NCI-H2196 treated with DMSO at 0.1 percent for 48 hours (cell line): Measurements from ENCODE around the gene TMEM94.
"Not testable (repeated sequence)": the region's sequence is repeated elsewhere in the genome, so short reads cannot be mapped to it uniquely, and the experiment has no call there.

Experiments used
- DNase-seq: peaks from one replicate; lab custom pipeline; 2025; ENCODE audit not compliant: unreplicated experiment; lab: John Stamatoyannopoulos, UW

Gene TMEM94

DNA sequence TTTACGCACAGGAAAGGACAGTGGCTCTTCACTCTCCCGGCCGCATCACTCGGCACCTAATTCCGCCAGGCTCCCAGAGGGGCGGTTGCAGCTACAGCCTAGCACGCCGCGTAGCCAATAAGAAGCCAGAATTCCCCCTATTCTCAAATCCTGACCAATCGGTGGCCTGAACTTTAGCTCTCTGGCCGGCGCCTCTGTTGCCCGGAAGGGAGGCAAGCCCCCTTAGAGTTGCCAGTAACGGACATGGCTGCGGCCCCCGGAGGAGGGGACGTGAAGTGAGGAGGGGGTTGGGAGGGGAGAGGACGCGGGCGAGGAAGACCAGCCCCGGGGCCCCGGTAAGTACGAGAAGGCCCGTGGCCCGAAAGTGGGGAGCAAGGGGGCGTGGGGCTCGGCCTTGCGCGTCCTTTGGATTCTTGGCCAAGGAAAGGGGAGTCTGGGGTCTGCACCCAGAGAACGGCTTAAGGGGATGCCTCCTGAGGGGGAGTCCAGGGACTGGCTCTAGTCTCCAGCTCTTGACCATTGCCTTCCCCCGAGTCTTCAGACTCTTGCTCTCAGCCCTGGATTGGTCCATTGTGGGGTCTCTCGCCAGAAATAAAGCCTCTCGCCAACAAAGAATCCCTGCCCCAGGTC lies at the start of gene TMEM94:
TMEM94 (plus strand) TSS at position 219 of the 630 bp plus-strand sequence. CDS start 15,271 bp downstream, outside the sequence.
- DNase-seq: peak; percentile 96

DNA sequence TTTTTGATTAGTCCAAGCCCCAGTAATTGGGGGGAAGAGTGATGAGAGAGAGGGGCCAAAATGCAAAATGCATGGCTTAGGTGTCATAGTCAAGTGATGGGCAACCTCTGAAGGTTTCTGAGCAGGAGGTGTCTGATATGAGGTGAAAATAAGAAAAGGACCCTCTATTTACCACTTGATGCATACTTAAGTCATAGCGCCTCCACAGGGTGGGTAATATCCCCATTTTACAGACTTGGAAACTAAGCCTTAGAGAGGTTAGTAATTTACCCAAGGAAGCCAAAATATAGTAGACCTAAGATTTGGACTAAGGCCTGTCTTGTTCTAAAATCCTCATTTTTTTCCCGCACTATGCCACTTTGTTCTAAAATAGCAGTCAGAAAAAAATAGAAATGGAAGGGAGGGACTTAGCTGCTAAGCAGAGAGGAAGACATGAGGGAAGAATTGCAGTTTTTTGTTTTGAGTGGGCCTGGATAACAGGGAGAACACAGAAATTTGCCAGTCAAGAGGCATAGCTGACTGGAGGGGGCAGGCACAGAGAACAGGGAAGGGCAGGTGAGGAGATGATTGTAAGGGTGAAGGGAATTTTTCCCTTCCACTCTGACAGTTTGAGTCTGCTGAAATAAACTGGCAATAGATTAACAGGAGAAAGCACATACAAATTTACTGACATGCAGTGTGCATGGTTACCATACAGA lies 48.6 kb upstream of the TMEM94 start:
- no peak for DNase-seq

DNA sequence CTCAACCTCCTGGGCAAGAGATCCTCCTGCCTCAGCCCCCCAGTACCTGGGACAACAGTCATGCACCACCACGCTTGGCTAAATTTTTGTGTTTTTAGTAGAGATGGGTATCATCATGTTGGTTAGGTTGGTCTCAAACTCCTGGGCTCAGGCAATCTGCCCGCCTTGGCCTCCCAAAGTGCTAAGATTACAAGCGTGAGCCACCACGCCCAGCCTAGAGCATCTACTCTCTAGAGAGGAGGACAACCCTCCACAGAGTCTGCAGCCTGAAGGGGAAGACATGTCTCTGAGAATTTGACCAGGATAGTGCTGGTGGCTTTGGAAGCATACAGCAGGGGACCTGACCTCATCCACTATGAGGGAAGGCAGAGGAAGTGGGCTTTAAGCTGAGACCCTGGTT lies 46.3 kb upstream of the TMEM94 start:
- no peak for DNase-seq

DNA sequence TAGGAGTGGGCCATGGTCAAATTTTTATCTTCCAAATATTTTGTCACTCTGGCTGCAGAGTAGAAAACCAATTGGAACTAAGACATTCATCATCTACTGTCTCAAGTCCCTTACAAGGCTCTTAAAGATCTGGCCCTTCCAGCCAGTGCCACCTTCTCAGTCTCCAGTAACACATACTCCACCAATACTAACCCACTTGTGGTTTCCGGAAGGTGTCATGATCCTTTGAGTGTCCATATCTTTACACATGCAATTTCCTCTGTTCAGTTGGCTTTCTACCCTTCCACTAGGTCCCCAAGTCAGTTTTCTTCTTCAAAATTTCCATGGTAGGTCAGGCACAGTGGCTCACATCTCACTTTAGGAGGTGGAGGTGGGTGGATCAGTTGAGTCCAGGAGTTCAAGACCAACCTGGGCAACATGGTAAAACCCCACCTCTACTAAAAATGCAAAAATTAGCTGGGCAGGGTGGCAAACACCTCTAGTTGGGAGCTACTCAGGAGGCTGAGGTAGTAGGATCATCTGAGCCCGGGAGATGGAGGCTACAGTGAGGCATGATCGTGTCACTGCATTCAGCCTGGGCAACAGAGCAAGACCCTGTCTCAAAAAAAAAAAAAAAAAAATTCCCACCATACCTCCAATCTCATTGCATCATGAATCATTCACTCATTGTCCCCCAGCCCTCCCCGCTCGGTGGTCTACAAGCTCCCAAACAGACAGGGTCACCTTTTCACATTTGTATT lies 44.9 kb upstream of the TMEM94 start:
- DNase-seq: no peak

DNA sequence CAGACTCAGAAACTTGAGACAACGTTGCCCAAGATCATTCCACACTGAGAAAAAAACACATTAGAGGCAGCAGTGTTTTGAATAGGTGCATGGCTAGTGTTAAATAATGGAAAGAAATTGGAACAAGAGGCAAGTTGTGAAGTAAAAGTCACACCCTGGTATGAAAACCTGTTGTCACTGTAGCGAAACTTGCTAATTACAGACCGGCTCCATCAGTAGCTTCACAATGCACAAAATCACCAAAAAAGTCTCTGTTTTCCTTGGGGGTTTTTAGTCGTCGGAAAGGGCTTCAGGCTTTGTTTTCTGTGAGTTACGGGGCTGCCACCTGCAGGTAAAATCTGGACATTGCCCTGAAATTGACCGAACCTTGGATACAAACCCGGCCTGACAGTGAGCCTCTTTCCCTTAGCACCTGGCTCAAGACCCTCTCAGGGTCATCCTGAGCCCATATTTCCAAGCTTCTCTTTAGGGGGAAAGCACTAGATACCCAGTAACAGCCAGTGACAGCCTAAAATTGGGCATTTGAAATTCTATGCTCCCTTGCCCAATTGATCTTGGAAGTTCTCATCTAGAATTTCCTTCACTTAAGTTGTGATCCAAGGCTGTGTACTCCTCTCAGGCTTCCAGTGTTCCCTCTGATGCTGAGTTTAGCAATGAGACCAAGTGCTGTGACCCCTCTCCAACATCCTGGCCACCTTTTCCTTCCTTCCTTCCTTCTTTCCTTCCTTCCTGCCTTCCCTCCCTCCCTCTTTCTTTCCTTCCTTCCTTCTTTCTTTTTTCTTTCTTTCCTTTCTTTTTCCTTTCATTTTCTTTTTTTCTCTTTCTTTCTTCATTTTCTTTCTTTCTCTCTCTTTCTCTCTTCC lies 43.7 kb upstream of the TMEM94 start:
- DNase-seq: peak; percentile 20

DNA sequence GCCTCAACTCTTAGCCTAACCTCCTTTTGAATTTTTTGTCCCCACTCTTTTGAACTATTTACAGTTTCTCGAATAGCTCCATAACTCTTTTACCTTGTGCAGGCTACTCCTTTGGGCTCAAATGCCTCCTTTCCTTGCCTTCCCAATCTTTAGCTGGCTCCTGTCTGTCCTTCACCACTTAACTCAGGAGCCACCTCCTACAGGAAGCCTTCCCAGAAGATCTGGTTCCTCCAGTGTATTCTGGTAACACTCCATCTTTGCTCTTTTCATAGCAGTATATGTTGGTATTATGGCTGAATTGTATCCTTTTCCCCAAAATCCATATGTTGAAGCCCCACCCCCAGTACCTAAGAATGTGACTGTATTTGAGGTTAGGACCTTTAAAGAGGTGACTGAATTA lies 41.9 kb upstream of the TMEM94 start:
- no peak for DNase-seq

DNA sequence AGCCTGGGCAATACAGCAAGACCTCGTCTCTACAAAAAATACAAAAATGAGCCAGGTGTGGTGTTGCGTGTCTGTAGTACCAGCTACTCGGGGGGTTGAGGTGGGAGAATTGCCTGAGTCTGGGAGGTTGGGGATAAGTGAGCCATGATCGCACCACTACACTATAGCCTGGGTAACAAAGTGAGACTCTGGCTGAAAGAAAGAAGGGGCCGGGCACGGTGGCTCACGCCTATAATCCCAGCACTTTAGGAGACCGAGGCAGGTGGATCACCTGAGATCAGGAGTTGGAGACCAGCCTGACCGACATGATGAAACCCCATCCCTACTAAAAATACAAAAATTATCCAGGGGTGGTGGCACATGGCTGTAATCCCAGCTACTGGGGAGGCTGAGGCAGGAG lies 40.4 kb upstream of the TMEM94 start:
- DNase-seq: no peak

DNA sequence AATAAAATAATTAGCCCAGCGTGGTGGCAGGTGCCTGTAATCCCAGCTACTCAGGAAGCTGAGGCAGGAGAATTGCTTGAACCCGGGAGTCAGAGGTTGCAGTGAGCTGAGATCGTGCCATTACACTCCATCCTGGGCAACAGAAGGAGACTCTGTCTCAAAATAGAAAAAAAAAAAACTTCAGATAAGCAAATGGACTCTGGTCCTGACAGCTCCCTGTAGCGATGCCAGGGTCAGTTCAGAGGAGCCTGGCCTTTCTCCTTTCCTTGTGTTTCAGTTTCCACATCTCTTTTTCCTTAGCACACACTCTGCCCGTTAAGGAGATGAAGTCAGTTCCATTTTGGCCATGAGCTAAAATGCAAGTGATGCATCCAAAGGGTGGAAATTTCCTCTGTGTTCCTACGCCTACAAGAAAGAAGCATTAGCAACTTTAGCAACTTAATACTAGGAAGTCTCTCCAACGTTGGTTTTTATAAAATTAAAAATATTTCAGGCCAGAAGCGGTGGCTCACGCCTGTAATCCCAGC lies 39.3 kb upstream of the TMEM94 start:
- DNase-seq: no peak

DNA sequence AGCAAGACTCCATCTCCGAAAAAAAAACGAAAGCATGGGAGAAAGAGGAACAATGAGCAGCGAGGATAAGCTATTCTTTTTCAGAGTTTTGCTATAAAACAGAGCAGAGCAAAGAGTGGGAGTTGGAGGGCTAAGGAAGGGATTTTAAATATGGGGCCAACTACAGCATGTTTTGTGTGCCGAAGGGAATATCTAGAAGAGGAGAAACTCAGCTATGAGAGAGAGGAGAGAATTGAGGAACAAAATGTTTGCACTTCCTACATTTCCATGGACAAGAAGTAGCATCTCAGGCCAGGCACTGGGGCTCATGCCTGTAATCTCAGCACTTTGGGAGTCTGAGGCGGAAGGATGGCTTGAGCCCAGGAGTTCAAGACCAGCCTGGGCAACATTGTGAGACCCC lies 37.9 kb upstream of the TMEM94 start:
- no peak for DNase-seq

DNA sequence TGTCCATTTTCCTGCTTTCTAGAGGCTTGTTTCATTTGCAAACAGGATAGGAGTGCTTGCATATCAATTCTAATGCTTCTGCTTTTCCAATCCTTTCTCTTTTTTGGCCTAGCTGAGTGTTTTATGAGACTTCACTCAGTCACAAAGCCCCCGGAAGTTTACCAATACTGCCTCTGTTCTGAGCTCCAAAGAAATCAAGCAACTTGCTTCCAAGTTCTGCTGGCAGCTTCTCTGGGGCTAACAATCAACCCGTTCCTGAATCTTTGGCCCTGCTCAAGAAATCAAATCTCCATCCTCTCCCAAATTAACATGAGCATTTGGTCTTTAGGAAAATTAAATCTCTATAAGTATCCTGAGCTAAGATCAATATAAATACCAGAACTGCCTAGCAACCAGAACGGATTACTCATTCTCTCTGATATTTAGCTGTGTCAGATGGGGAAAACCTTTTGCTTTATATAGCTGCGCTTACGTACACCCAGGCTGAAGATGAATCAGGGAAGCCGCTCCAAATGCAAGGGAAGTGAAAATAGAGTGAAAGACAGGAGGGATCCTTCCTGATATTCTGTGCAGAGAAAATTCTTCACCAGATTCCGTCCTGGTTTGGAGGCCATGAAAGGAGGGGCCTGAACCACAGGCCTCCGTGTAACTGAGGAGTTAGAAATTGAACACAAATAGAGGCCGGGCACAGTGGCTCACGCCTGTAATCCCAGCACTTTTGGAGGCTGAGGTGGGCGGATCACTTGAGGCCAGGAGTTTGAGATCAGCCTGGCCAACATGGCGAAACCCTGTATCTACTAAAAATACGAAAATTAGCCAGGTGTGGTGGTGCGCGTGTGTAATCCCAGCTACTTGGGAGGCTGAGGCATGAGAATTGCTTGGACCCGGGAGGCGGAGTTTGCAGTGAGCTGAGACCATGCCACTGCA lies 27.6 kb upstream of the TMEM94 start:
- DNase-seq: no peak

DNA sequence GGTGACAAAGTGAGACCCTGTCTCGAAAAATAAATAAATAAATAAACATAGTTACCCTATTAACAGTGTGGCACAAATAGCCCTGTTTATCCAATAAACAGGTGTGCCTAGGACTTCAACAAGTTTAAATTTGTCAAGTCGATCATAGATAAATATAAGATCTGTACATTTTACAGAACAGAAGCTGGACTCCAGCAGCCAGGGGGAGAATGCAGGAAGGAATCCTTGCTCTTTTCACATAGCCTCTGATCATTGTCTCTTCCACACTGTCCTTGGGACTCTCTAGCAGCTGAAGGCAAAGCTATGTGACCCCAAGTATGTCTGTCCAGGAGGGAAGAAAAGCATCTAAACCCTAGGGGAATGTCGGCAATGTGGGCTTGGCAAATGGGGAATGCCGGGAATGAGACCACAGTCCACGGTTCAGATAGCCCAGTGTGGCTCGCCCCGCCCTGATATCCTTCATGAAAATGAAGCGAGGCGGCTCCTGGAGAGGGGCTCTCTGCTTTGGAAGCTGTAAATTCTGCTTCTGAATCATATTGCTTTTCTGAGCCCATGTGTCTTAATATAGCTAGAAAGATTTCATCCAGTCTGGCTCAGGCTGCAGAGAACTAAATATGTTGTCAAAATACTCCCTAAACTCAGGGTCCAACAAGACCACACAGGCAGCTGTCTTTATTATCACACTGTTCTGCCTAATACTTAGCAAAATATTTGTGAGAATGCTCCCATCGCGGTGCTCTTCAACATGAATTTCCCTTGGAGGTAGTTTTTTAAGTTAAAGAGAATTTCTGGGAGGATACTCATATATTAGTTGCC lies 26.1 kb upstream of the TMEM94 start:
- no peak for DNase-seq

DNA sequence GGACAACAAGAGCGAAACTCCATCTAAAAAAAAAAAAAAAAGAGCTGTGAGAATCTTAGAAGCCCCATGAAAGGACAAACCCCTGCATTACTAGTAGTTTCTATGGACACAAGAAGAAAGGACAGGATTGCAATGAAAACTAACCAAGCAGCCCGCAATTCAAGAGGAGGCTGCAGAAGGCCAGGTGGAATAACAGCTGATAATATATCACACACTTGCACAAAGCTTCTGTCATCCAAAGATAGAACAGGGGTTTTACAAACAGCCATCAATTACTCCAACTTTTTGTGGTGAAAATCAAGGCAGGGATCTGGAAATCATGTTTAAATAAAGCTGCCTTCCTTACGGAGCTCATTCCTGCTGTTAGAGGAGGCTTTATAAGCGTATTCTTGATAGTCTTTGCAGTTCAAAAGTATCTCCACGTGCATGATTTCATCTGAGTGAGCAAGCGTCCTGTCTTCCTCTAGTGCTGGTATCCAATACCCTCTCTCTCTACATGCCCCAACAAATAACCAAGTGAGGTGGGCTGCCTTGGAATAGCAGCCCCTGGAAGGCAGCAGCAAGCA lies 23.1 kb upstream of the TMEM94 start:
- no peak for DNase-seq

DNA sequence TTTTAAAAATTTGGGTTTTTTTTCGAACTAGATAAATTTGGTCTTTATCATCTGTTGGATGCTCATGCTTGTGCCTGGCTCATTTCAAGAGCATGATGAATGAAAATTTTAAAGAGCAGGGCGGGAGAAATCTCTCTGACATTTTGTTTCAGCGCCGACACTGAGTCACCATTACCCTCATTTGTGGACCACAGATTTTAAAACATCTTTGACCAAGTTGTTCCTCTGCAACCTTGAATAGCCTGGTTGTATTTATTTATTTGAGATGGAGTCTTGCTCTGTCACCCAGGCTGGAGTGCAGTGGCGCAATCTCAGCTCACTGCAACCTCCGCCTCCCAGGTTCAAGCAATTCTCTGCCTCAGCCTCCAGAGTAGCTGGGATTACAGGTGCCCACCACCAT lies 22.0 kb upstream of the TMEM94 start:
- DNase-seq: not testable (repeated sequence)

DNA sequence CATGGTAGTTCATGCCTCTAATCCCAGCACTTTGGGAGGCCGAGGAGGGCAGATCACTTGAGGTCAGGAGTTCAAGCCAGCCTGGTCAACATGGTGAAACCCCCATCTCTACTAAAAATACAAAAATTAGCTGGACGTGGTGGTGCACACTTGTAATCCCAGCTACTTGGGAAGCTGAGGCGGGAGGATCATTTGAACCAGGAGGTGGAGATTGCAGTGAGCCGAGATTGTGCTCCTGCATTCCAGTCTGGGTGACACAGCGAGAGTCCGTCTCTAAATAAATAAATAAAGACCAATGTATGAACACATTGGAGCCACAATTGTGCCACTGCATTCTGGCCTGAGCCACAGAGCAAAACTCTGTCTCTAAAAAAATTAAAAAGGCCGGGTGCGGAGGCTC lies 19.0 kb upstream of the TMEM94 start:
- DNase-seq: not testable (repeated sequence)

DNA sequence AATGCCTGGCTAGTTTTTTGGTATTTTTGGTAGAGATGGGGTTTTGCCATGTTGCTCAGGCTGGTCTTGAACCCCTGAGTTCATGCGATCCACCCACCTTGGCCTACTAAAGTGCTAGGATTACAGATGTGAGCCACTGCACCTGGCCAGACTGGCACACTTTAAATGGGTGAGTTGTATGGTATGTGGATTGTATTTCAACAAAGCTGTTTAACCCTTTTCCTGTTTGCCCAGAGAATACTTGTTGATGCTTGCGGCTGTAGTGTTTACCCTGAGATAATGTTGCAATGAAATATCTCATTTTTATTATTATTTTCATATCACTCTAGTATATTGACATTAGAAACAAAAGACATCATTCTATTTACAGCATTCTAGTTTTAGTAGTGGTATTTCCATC lies 17.1 kb upstream of the TMEM94 start:
- peak; percentile 64 for DNase-seq

DNA sequence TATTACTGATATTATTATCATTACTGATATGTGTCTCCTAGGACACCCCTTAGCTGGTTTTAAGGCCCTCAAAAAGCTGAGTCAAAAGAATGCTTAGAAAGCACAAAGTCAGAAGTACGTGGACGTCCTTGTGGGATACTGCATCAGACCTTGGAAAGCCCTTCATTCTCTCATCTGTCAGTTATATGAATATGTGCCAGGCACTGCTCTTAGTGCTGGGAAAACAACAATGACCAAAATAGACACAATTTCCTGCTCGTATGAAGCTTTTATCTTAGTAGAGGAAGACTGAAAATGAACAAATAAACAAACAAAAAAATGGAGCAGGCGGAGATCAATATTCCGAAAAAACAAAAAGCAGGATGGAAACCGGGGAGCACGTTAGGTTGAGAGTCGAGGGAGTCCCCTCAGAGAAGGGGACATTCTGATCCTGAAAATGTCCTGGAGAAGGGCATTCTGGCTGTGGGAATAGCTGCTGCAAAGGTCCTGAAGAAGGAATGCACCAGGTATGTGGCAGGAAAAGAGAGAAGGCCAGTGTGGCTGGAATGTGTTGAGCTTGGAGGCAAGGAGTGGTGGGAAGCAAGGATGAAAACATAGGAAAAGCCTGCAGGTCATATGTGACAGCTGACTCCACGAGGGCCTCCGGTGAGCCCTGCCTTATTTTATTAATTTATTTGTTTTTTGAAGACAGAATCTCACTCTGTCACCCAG lies 15.5 kb upstream of the TMEM94 start:
- DNase-seq: no peak

DNA sequence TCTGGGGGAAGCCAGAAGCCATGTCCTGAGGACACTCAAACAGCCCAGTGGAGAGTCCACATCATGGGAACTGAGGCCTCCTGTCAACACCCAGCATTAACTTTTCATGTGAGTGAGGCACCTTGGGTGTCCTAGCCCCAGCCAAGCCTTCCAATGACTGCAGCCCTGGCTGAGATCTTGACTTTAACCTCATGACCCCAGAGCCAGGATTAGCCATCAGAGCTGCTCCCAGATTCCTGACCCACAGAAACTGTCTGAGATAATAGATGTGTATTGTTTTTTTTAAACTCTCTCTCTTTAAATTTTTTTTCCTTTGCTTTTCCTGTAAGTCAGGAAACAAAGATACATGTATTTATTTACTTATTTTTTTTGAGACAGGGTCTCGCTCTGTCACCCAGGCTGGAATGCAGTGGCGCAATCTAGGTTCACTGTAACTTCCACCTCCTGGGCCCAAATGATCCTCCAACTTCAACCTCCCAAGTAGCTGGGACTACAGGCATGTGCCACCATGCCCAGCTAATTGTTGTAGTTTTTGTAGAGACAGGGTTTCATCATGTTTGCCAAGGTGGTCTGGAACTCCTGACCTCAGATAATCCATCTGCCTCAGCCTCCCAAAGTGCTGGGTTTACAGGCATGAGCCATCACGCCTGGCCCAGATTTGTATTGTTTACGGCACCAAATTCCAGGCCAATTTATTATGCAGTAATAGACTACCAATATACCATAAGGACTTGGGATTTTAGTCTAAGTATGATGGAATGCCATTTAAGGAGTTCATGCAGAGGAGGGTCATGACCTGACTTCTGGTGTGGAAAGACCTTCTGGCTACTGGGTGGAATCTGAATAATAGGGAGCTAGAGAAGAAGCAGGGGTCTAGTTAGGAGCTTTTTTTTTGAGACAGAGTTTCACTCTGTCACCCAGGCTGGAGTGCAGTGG lies 14.0 kb upstream of the TMEM94 start:
- no peak for DNase-seq
